HG02973 (cell line): ENCODE measurements around the gene KRTAP9-9.
"Not testable (repeated sequence)": the region's sequence is repeated elsewhere in the genome, so short reads cannot be mapped to it uniquely, and the experiment has no call there.

ENCODE experiments used
- ATAC-seq: cut with Tn5 transposase; IDR thresholded peaks from one replicate; pipeline ENCODE4 v1.9.1; 2021; ENCODE audit warnings: moderate library complexity; ENCODE audit not compliant: unreplicated experiment

Gene KRTAP9-9

DNA sequence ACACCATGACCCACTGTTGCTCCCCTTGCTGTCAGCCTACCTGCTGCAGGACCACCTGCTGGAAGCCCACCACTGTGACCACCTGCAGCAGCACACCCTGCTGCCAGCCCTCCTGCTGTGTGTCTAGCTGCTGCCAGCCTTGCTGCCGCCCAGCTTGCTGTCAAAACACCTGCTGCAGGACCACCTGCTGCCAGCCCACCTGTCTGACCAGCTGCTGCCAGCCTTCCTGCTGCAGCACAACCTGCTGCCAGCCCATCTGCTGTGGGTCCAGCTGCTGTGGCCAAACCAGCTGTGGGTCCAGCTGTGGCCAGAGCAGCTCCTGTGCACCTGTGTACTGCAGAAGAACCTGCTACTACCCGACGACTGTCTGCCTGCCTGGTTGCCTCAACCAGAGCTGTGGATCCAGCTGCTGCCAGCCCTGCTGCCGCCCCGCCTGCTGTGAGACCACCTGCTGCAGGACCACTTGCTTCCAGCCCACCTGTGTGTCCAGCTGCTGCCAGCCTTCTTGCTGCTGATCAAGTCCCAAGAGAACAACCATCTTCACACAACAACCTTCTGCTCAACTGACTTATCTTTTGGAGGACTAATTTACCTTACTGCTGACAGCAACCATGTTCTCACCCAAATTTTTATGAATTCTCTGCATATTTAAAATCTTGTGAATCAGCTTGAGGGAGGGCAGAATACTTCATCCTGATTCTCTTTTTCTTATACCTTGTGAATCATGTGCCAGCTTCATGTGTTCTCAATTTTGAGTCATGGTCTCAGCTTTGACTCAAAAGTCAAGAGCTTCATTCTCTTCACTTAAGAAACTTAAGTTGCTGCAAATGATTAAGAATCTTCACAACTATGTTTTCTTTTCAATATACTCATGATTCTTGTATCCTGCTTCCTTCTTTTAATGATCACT is at the start of gene KRTAP9-9:
KRTAP9-9 (plus strand) TSS at position 4 of the 910 bp plus-strand sequence.
- ATAC-seq, result not testable (repeated sequence)

DNA sequence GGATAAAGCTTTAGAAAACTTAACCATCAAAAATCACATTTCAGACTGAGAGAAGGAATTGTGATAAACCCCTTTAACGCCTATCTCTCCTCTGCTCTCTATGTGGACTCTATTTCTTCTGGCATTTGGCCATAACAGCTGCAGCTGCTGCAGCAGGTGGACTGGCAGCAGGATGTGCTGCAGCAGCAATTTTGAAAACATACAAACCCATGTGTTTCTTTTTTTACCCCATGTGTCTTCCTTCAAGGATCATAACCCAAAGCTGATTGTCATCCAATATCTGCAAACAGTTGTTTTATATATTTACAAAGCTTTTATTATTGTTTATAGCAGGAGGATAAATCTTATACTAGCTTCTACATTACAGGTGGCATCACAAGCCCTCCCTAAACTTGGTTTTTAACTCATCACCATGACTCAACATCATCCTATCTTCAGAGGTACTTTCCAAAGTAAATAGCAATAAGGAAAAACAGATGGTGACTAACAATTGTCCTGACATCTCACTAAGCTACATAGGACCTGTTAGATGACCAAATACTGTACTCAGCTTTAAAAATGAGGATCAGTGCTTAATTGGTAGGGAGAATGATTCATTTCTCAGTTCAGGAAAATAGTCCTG is 43.2 kb upstream of the KRTAP9-9 start:
- ATAC-seq, result no peak

DNA sequence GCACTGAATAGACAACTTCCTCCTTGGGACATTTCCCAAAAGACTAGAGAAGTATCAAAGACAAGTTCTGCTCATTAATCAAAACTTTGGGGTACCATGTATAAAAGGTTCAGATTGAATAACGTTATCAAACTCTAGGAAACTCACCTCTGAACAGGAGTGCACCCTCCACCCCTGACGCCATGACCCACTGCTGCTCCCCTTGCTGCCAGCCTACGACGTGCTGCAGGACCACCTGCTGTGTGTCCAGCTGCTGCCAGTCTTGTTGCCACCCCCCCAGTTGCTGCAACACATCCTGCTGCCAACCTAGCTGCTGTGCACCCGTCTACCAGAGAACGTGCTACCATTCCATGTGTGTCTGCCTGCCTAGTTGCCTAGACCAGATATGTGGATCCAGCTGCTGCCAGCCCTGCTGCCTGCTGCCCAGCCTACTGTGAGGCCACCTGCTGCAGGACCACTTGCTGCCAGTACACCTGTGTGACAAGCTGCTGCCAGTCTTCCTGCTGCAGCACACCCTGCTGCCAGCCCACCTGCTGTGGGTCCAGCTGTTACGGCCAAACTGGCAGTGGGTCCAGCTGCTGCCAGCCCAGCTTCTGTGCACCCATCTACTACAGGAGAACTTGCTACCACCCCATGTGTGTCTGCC is 42.5 kb upstream of the KRTAP9-9 start:
- no peak for ATAC-seq

DNA sequence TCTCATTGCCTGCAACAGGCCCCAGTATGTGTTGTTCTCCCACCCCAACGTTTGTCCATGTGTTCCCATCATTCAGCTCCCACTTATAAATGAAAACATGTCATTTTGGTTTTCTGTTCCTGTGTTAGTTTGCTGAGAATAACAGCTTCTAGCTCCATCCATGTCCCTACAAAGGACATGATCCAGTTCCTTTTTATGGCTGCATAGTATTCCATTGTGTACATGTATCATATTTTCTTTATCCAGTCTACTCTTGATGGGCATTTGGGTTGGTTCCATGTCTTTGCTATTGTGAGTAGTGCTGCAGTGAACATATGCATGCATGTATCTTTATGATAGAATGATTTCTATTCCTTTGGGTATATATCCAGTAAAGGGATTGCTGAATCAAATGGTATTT is 39.5 kb upstream of the KRTAP9-9 start:
- ATAC-seq, result no peak

DNA sequence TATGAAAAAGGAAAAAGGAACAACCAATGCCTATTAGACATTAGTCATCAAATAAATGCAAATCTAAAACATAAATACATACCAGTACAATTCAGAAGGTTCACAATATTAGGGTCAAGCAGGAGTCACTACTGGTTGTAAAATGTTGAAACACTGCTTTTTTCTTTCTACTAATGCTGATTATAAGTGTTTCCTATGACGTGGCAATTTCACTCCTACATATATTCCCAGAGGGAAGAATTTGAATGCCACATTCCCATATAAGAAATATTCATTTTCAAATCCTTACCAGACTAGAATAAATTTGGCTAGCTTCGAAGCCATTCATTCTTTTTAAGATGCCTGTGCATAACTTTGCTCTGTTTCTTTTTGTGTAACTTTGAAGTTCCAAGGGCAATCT is 31.4 kb upstream of the KRTAP9-9 start:
- ATAC-seq, result no peak

DNA sequence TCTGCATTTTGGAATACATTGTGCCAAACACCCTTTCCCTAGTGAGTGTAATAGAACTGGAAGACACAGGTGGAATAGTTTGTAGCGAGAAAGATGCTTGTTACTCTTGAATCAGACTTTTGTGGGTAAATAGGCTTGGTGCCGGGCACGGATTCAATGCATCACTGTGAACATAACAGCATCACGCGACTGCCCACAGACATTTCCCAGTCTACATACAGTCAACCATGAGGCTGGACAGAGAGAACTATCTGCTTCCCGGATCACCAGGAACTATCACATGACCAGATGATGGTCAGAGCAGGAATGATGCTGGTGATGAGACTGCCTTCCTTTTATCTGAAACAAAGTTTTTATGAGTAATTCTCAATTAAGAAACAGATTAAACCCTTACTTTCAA is 29.1 kb upstream of the KRTAP9-9 start:
- no peak for ATAC-seq

DNA sequence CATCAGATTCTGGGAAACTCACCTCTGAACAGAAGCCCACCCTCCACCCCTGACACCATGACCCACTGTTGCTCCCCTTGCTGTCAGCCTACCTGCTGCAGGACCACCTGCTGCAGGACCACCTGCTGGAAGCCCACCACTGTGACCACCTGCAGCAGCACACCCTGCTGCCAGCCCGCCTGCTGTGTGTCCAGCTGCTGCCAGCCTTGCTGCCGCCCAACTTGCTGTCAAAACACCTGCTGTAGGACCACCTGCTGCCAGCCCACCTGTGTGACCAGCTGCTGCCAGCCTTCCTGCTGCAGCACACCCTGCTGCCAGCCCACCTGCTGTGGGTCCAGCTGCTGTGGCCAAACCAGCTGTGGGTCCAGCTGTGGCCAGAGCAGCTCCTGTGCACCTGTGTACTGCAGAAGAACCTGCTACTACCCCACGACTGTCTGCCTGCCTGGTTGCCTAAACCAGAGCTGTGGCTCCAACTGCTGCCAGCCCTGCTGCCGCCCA is 28.5 kb upstream of the KRTAP9-9 start, which contains the start of gene KRTAP9-2:
KRTAP9-2 (plus strand) TSS at position 51 of the 498 bp plus-strand sequence; CDS start at position 58, 7 bp downstream.
- ATAC-seq, result not testable (repeated sequence)

DNA sequence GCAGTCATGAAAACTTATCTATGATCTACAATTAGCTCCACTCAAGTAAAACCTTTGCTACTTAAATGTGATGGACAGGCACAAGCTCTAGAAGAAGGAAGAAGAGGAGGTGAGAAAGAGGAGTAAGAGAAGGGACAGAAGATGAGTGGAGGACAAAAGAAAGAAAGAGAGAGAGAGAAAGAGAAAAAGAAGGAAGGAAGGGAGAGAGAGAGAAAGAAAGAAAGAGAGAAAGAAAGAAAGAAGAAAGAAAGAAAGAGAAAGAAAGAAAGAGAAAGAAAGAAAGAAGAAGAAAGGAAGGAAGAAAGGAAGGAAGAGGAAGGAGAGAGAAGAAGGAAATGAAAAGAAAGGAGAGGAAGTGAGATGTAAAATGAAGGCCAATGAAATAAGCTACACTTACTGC is 25.1 kb upstream of the KRTAP9-9 start:
- no peak for ATAC-seq

DNA sequence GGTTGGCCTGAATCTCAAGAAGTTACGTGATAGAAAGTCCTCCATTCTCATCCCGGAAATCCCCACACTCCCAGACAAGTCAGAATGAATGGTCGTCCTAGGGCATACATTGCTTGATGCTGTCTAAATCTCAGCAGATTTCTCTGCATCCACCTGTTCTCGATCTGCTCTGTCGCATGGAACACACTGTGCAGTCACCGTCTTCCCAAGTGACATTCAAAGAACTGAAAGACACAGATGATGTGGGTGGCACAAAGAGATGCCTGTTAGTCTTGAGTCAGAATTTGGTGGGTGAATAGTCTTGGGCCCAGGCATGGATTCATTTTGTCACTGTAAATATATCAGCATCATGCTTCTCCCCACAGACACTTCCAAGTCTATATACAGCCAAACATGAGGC is 23.5 kb upstream of the KRTAP9-9 start:
- no peak for ATAC-seq

DNA sequence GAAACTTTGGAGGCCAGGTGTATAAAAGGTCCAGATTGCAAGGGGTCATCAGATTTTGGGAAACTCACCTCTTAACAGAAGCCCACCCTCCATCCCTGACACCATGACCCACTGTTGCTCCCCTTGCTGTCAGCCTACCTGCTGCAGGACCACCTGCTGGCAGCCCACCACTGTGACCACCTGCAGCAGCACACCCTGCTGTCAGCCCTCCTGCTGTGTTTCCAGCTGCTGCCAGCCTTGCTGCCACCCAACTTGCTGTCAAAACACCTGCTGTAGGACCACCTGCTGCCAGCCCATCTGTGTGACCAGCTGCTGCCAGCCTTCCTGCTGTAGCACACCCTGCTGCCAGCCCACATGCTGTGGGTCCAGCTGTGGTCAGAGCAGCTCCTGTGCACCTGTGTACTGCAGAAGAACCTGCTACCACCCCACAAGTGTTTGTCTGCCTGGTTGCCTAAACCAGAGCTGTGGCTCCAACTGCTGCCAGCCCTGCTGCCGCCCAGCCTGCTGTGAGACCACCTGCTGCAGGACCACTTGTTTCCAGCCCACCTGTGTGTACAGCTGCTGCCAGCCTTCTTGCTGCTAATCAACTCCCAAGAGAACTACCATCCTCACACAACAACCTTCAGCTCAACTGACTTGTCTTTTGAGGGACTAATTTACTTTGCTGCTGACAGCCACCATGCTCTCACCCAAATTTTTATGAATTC is 22.6 kb upstream of the KRTAP9-9 start, which contains the start of gene KRTAP9-3:
KRTAP9-3 (plus strand) TSS at position 51 of the 707 bp plus-strand sequence; CDS start at position 104, 53 bp downstream.
- ATAC-seq, result not testable (repeated sequence)

DNA sequence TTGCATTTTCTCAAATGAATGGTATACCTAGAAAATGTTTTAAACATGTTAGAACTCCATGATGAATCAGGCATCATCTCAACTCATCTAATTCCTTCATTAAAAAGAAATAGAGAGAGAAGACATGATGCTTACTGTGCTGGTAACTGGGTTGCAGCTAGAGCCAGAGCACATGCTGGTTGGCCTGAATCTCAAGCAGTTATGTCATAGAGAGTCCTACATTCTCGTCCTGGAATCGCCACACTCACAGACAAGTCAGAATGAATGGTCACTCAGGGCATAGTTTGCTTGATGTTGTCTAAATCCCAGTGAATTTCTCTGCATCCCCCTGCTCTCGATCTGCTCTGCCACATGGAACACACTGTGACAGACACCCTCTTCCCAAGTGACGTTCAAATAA is 18.1 kb upstream of the KRTAP9-9 start:
- ATAC-seq, result not testable (repeated sequence)

DNA sequence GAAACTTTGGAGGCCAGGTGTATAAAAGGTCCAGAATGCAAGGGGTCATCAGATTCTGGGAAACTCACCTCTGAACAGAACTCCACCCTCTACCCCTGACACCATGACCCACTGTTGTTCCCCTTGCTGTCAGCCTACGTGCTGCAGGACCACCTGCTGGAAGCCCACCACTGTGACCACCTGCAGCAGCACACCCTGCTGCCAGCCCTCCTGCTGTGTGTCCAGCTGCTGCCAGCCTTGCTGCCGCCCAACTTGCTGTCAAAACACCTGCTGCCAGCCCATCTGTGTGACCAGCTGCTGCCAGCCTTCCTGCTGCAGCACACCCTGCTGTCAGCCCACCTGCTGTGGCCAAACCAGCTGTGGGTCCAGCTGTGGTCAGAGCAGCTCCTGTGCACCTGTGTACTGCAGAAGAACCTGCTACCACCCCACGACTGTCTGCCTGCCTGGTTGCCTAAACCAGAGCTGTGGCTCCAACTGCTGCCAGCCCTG is 17.2 kb upstream of the KRTAP9-9 start, which contains the start of gene KRTAP9-8:
KRTAP9-8 (plus strand) TSS at position 51 of the 489 bp plus-strand sequence; CDS start at position 104, 53 bp downstream.
- ATAC-seq, result not testable (repeated sequence)

DNA sequence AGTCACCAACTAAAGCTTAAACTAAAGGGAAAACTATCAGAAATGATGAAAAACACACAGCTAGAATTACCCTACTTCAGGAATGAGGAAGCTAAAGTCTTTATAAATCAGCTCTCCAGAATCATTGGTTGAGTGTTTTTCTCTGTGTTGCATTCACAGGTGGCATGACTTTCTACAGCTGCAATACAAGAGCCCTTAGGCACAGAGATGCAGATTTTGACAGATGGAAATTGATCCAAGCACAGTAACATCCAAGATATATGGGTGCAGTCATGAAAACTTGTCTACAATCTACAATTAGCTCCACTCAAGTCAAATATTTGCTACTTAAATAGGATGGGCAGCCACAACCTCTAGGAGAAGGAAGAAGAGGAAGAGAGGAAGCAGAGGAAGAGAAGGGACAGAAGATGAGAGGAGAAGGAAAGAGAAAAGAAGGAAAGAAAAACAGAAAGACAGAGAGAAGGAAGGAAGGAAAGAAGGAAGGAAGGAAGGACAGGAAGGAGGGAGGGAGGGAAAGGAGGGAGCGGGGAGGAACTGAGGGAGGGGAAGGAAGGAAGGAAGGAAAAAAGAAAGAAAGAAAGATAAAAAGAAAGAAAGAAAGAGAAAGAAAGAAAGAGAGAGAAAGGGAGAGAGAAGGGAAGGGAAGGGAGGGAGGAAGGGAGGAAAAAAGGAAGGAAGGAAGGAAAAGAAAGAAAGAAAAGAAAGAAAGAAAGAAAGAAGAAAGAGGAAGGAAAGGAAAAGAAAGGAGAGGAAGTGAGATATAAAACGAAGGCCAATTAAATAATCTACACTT is 8.0 kb upstream of the KRTAP9-9 start:
- not testable (repeated sequence) for ATAC-seq

DNA sequence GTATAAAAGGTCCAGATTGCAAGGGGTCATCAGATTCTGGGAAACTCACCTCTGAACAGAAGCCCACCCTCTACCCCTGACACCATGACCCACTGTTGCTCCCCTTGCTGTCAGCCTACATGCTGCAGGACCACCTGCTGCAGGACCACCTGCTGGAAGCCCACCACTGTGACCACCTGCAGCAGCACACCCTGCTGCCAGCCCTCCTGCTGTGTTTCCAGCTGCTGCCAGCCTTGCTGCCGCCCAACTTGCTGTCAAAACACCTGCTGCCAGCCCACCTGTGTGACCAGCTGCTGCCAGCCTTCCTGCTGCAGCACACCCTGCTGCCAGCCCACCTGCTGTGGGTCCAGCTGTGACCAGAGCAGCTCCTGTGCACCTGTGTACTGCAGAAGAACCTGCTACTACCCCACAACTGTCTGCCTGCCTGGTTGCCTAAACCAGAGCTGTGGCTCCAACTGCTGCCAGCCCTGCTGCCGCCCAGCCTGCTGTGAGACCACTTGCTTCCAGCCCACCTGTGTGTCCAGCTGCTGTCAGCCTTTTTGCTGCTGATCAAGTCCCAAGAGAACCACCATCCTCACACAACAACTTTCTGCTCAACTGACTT is 5.4 kb upstream of the KRTAP9-9 start, which contains the start of gene KRTAP9-4:
KRTAP9-4 (plus strand) TSS at position 51 of the 604 bp plus-strand sequence; CDS start at position 85, 34 bp downstream.
- ATAC-seq, result not testable (repeated sequence)

DNA sequence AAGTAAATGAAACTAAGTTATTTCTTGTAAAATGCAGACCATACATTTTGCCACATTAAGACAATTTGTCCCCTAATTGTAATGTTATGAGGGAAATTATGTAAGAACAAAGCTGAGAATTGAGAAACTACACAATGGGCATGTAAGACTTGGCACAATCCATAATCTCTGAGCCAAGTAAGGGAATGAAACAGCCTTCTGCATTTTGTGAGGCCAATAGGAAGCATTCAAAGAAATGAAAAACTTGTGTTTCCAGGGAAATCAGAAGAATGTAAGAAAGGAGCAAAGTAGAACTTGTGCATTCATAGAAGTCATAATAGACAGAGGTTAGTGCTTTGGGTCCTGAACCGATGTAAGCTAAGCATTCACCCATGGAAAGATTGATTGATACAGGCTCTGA is 3.9 kb upstream of the KRTAP9-9 start:
- no peak for ATAC-seq

DNA sequence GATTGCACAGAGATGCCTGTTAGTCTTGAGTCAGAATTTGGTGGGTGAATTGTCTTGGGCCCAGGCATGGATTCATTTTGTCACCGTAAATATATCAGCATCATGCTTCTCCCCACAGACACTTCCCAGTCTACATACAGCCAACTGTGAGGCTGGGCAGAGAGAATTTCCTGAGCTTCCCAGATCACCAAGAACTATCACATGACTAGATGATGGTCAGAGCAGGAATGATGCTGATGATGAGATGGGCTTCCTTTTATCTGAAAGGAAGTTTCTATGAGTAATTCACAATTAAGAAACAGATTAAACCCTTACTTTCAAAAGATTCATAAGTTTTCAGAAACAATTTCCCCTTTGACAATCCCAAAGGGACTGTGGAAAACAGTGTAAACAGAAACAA is 323 bp upstream of the KRTAP9-9 start:
- no peak for ATAC-seq

DNA sequence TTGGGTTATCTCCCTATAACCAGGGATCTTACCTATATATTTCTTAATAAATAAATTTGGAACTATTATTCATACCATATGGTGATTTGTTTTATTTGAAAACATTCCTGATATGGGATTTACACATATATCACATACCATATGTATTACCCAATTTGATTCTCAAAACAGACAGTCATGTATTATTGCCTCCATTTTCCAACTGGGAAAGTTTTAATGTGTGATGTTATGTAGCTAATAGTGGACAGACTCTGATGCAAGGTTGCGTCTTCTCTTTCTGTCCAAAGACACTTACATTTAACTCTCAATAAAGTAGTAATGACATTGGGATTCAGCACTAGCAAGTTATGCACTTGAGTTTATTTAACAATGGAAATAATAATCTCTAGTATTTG is 1.1 kb downstream of the KRTAP9-9 start:
- no peak for ATAC-seq

DNA sequence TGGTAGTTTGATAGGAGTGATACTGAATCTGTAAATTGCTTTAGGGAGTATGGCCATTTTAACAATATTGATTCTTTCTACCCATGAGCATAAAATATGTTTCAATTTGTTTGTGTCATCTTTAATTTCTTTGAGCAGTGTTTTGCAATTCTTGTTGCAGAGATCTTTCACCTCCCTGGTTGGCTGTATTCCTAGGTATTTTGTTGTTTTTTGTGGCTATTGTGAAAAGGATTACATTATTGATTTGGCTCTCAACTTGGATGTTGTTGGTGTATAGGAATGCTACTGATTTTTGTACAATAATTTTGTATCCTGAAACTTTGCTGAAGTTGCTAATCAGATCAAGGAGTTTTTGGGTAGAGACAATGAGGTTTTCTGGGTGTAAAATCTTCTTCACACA is 3.2 kb downstream of the KRTAP9-9 start:
- no peak for ATAC-seq

DNA sequence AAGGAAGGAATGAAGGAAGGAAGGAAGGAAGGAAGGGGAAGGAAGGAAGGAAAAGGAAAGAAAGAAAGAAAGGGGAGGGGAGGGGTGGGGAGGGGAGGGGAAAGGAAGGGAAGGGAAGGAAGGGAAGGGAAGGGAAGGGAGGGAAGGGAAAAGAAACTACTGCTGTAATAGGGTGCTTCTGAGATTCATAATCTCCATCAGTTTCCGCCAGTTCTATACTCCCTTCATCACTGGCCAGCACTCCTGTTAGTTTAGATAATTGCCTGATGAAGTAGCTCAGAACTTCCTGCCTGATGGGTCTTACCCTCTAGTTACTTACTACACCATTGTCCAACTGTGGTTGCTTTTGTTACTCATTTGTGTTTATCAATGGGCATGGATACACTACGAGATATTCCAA is 8.0 kb downstream of the KRTAP9-9 start:
- no peak for ATAC-seq
